HCT116 (cell line): ENCODE measurements around the gene CDS1. TPM values are rescaled to one million over a fixed set of nuclear protein-coding genes. Genes with fewer than 3 reads are reported as not detected.
A peak's percentile ranks its signal among the peaks of the same experiment; 100 is the strongest.

Experiments
- ATAC-seq: fragments of 200-7000 bp; cut with Tn5 transposase; 2 replicates; pipeline ENCODE4 v1.9.1; 2020; ENCODE audit warnings: mild to moderate bottlenecking, moderate library complexity
- BruUV-seq: library from RNA; stranded (reverse); fragments of 400-500 nt; replicated peaks from 2 replicates; lab custom pipeline; 2021; lab: Mats Ljungman, UMichigan
- CTCF ChIA-PET: fragments of 300-600 bp; sonication (Branson Sonifier 250); formaldehyde crosslinking; loops from one replicate; lab custom pipeline; 2021; ENCODE audit warnings: antibody characterized with exemption; lab: Charles Lee
- POLR2A ChIA-PET: fragments of 300-600, 350-600 bp; sonication (Branson Sonifier 250); formaldehyde crosslinking; loops from one replicate; lab custom pipeline; 2021; ENCODE audit warnings: antibody characterized with exemption; lab: Charles Lee
- RAD21 ChIA-PET, 2 experiments: fragments of 300-600 bp; sonication (Branson Sonifier 250); formaldehyde crosslinking; loops; one replicate each; lab custom pipeline; 2023; ENCODE audit warnings: low total read pairs in 2 of 2; ENCODE audit not compliant: uncharacterized antibody in 2 of 2, unreplicated experiment in 2 of 2, low non-redundant PET in 1 of 2; lab: Charles Lee
- DNase-seq: peaks from one replicate; pipeline ENCODE4 v3.0.0-alpha.2; 2010; ENCODE audit warnings: low read depth, low spot score
- H2AFZ ChIP-seq: fragments of 200-600 bp; shearing (Covaris generic), sonication (generic); 2 replicates; pipeline ENCODE4 v1.6.1; 2017; ENCODE audit warnings: low read depth, mixed run types, mixed read lengths, antibody characterized with exemption, low read length; ENCODE audit not compliant: poor library complexity, severe bottlenecking
- H3K27ac ChIP-seq: 2 replicates; pipeline ENCODE4 v1.5.1; 2012; ENCODE audit warnings: low read depth, low read length
- H3K27me3 ChIP-seq: fragments of 200-600 bp; sonication (generic); 2 replicates; pipeline ENCODE4 v1.6.1; 2016; ENCODE audit warnings: mixed run types, low read length, mixed read lengths; ENCODE audit not compliant: insufficient read depth
- H3K36me3 ChIP-seq, 2 experiments: fragments of 200-500 bp in 1 of 2; fragments of 200-600 bp in 1 of 2; sonication (Bioruptor generic) in 1 of 2; sonication (generic) in 1 of 2; 2 replicates each; pipeline versions ENCODE4 v1.5.1 to v1.6.1; 2014 to 2016; ENCODE audit warnings: low read length in 2 of 2, inconsistent platforms in 1 of 2, mixed read lengths in 1 of 2, mixed run types in 1 of 2; ENCODE audit not compliant: insufficient read depth in 2 of 2, control insufficient read depth in 1 of 2
- H3K4me1 ChIP-seq, 2 experiments: fragments of 200-600 bp in 1 of 2; sonication (generic) in 1 of 2; 2 replicates each; pipeline versions ENCODE4 v1.5.1 to v1.6.1; 2012 to 2017; ENCODE audit warnings: low read length in 2 of 2, inconsistent platforms in 1 of 2, mild to moderate bottlenecking in 1 of 2, mixed read lengths in 1 of 2, mixed run types in 1 of 2, moderate library complexity in 1 of 2; ENCODE audit not compliant: insufficient read depth in 2 of 2, control insufficient read depth in 1 of 2
- H3K4me2 ChIP-seq: fragments of 200-600 bp; sonication (generic); 2 replicates; pipeline ENCODE4 v1.6.1; 2017; ENCODE audit warnings: mixed run types, low read length, mixed read lengths
- H3K4me3 ChIP-seq, 2 experiments: fragments of 200-600 bp in 1 of 2; sonication (generic) in 1 of 2; replicated peaks in 1 of 2; 2 replicates each; pipeline ENCODE4 v1.5.1; 2011 to 2016; ENCODE audit warnings: low read length in 2 of 2, control low read depth in 1 of 2, low read depth in 1 of 2, mild to moderate bottlenecking in 1 of 2, mixed read lengths in 1 of 2, mixed run types in 1 of 2
- H3K79me2 ChIP-seq: fragments of 200-600 bp; sonication (generic); 2 replicates; pipeline ENCODE4 v1.6.1; 2017; ENCODE audit warnings: mild to moderate bottlenecking, mixed run types, low read length, moderate library complexity, mixed read lengths; ENCODE audit not compliant: insufficient read depth
- H3K9ac ChIP-seq: fragments of 200-600 bp; sonication (generic); 2 replicates; pipeline ENCODE4 v1.6.1; 2016; ENCODE audit warnings: low read length, mixed read lengths
- H3K9me2 ChIP-seq: fragments of 200-600 bp; sonication (generic), shearing (Covaris generic); 2 replicates; pipeline ENCODE4 v1.6.1; 2017; ENCODE audit warnings: mixed run types, mild to moderate bottlenecking, moderate library complexity; ENCODE audit not compliant: insufficient read depth
- H3K9me3 ChIP-seq, 2 experiments: fragments of 200-500 bp in 1 of 2; fragments of 200-600 bp in 1 of 2; sonication (Bioruptor generic) in 1 of 2; sonication (generic) in 1 of 2; 2 replicates each; pipeline ENCODE4 v1.6.1; 2014 to 2017; ENCODE audit warnings: low read length in 2 of 2, mixed read lengths in 2 of 2, inconsistent platforms in 1 of 2, low read depth in 1 of 2, mild to moderate bottlenecking in 1 of 2, mixed run types in 1 of 2, moderate library complexity in 1 of 2; ENCODE audit not compliant: control insufficient read depth in 1 of 2, insufficient read depth in 1 of 2
- H4K20me1 ChIP-seq: fragments of 200-600 bp; sonication (generic), shearing (Covaris generic); 2 replicates; pipeline ENCODE4 v1.6.1; 2017; ENCODE audit warnings: mixed run types, mild to moderate bottlenecking, moderate library complexity; ENCODE audit not compliant: insufficient read depth
- CBX3 ChIP-seq: IDR thresholded peaks from 2 replicates; pipeline ENCODE4 v1.6.1; 2012; ENCODE audit warnings: low read depth
- CEBPB ChIP-seq: IDR thresholded peaks from 2 replicates; pipeline ENCODE4 v1.6.1; 2012; ENCODE audit warnings: low read depth
- EGR1 ChIP-seq: IDR thresholded peaks from 2 replicates; pipeline ENCODE4 v1.6.1; 2012; ENCODE audit warnings: low read depth
- EZH2 ChIP-seq: fragments of 200-600 bp; sonication (generic); IDR thresholded peaks from 2 replicates; pipeline ENCODE4 v1.6.1; 2017; ENCODE audit warnings: antibody characterized with exemption, mixed run types
- EZH2phosphoT487 ChIP-seq: fragments of 200-600 bp; IDR thresholded peaks from 2 replicates; pipeline ENCODE4 v1.6.1; 2018; ENCODE audit warnings: antibody characterized with exemption, borderline replicate concordance
- POLR2A ChIP-seq: IDR thresholded peaks from 2 replicates; pipeline ENCODE4 v1.7.0; 2011; ENCODE audit warnings: borderline replicate concordance; ENCODE audit not compliant: insufficient read depth, insufficient read length; ENCODE audit errors: extremely low read depth
- RAD21 ChIP-seq: IDR thresholded peaks from 2 replicates; pipeline ENCODE4 v1.6.1; 2012; ENCODE audit warnings: low read depth, mild to moderate bottlenecking
- TCF7L2 ChIP-seq: IDR thresholded peaks from 2 replicates; pipeline ENCODE4 v1.7.0; 2011; ENCODE audit warnings: borderline replicate concordance, inconsistent platforms; ENCODE audit not compliant: insufficient read depth, insufficient read length; ENCODE audit errors: extremely low read depth
- ZFX ChIP-seq: fragments of 450-650 bp; IDR thresholded peaks from 2 replicates; pipeline ENCODE4 v1.6.1; 2017
- intact Hi-C: fragments of 100-400 bp; cut with micrococcal nuclease; formaldehyde crosslinking; loops from 2 replicates; pipeline ENCODE4 v1.10.0; 2022
- total RNA-seq: library from RNA; stranded (reverse); gene quantifications from one replicate; pipeline ENCODE4 v1.2.1, GENCODE V29; 2021; ENCODE audit not compliant: unreplicated experiment
- TF ChIP-seq, protein P1 (sequence below): IDR thresholded peaks from 2 replicates; pipeline ENCODE4 v1.6.1; 2012

Gene CDS1
- total RNA-seq, 1 experiment from 2014 or later, result 14.6 TPM

DNA sequence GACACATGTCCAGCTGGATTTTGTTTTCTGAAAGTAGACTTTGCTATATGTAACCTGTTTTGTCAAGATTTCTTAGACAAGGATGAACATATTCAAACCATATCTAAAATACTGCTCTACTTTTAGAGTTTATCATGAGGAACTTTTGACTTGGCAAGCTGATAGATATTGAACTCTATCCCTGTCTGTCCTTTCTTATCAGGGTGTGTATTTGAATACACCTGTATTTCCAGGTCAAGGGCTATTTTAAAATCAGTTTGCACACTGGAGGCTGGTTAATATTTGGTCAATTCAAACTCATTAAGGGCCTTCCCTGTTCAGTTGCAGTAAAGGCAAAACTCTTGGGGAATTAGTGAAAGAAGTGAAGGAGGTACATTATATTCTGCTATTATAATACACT lies 2.3 kb downstream of the CDS1 start:
- TF ChIP-seq CEBPB, result no peak
- TF ChIP-seq EZH2phosphoT487, result no peak
- TF ChIP-seq EZH2, result no peak
- intact Hi-C loops, result no loop called here
- H3K4me1 ChIP-seq, result peaks cover 16 to 27% of the 10 kb centered on the region in 2 experiments
- H3K4me2 ChIP-seq, result no peak overlapping the region
- H3K27me3 ChIP-seq, result no peaks in the 10 kb centered on the region
- no peak overlapping the region for H3K27ac ChIP-seq
- no peaks in the 10 kb centered on the region for H3K9me2 ChIP-seq
- H2AFZ ChIP-seq, result no peak overlapping the region
- peaks cover 31% of the 10 kb centered on the region for H3K79me2 ChIP-seq
- DNase-seq (no peak), ATAC-seq (no peak)
- H4K20me1 ChIP-seq, result no peaks in the 10 kb centered on the region
- no peaks in the 10 kb centered on the region for H3K9me3 ChIP-seq
- H3K4me3 ChIP-seq, result no peak overlapping the region
- no peak overlapping the region for H3K9ac ChIP-seq
- BruUV-seq, result no TSS peak
- CTCF ChIA-PET, result no interaction called here
- no peaks in the 10 kb centered on the region for H3K36me3 ChIP-seq
- POLR2A ChIA-PET, result interaction anchor here (1.4 kb wide), 1 partner anchor 11 kb away, joined by 4 read pairs; no protein-coding TSS in a partner anchor
- RAD21 ChIA-PET, result no interaction called here

DNA sequence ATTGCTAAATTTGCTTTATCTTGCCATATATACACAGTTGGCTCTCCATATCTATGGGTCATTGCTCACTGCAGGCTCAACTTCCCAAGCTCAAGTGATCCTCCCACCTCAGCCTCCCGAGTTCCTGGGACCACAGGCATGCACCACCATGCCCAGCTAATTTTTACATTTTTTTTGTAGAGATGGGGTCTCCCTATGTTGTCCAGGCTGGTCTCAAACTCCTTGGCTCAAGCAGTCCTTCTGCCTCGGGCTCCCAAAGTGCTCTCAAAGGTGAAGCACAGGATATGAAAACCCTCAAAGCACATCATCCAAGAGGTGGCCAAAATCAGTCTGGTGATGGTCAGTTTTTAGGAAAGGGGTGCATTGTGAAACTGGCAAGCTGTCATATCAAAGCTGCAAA lies 11.8 kb downstream of the CDS1 start:
- CTCF ChIA-PET, result interaction anchor here (2.4 kb wide), 1 partner anchor 16 kb away, joined by 5 read pairs; no protein-coding TSS in a partner anchor
- RAD21 ChIA-PET, result no interaction called here
- no peak overlapping the region for H3K27ac ChIP-seq
- no peak overlapping the region for H3K4me3 ChIP-seq
- no peak overlapping the region for H2AFZ ChIP-seq
- POLR2A ChIA-PET, result no interaction called here
- TF ChIP-seq EGR1 (no peak), RAD21 (no peak), TCF7L2 (no peak), ZFX (no peak), CBX3 (no peak), POLR2A (no peak)
- TF ChIP-seq, protein P1, sequence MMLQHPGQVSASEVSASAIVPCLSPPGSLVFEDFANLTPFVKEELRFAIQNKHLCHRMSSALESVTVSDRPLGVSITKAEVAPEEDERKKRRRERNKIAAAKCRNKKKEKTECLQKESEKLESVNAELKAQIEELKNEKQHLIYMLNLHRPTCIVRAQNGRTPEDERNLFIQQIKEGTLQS, result no peak
- intact Hi-C loops, result no loop called here
- no peaks in the 10 kb centered on the region for H3K9me3 ChIP-seq
- 0 out of 2 replicates have a peak overlapping the region, but pooled peaks have one; percentile 1 for H3K4me2 ChIP-seq
- H4K20me1 ChIP-seq, result no peaks in the 10 kb centered on the region
- ATAC-seq, result no peak
- H3K4me1 ChIP-seq, result peaks cover 31 to 34% of the 10 kb centered on the region in 2 experiments
- no peaks in the 10 kb centered on the region for H3K27me3 ChIP-seq
- no peak overlapping the region for H3K9ac ChIP-seq
- H3K36me3 ChIP-seq, result no peaks in the 10 kb centered on the region
- H3K9me2 ChIP-seq, result no peaks in the 10 kb centered on the region
- no TSS peak for BruUV-seq
- H3K79me2 ChIP-seq, result peaks cover 8% of the 10 kb centered on the region
- DNase-seq, result no peak
